PC-9 (cell line): ENCODE data around the gene SCAP. TPM values are rescaled to one million over a fixed set of nuclear protein-coding genes. Genes with fewer than 3 reads are reported as not detected.

Source experiments
- BruUV-seq: library from RNA; stranded (reverse); fragments of 400-500 nt; replicated peaks from 2 replicates; lab custom pipeline; 2021; lab: Mats Ljungman, UMichigan
- CTCF ChIA-PET: fragments of 300-600 bp; sonication (Branson Sonifier 250); formaldehyde crosslinking; loops from one replicate; lab custom pipeline; 2022; ENCODE audit warnings: antibody characterized with exemption; lab: Charles Lee
- POLR2A ChIA-PET: fragments of 300-600 bp; sonication (Branson Sonifier 250); formaldehyde crosslinking; loops from one replicate; lab custom pipeline; 2022; ENCODE audit warnings: antibody characterized with exemption; ENCODE audit not compliant: unreplicated experiment; lab: Charles Lee
- DNase-seq, 2 experiments: peaks; one replicate each; pipeline versions ENCODE4 v3.0.0 to v3.0.0-alpha.2; 2015 to 2022; ENCODE audit warnings: mixed read lengths in 1 of 2
- H2AFZ ChIP-seq: fragments of 200-600 bp; sonication (generic); 2 replicates; pipeline ENCODE4 v1.8.1; 2017; ENCODE audit warnings: antibody characterized with exemption
- H3F3A ChIP-seq: fragments of 200-600 bp; sonication (generic); 2 replicates; pipeline ENCODE4 v1.8.1; 2017; ENCODE audit warnings: antibody characterized with exemption, mild to moderate bottlenecking, low read depth; ENCODE audit not compliant: insufficient read depth
- H3K27ac ChIP-seq: fragments of 200-600 bp; sonication (generic); 2 replicates; pipeline ENCODE4 v1.6.1; 2016; ENCODE audit warnings: mixed run types
- H3K27me3 ChIP-seq: fragments of 200-600 bp; sonication (generic); 2 replicates; pipeline ENCODE4 v1.6.1; 2016; ENCODE audit warnings: low read depth, mixed run types; ENCODE audit not compliant: insufficient read depth
- H3K36me3 ChIP-seq: fragments of 200-600 bp; sonication (generic); 2 replicates; pipeline ENCODE4 v1.6.1; 2016; ENCODE audit warnings: low read depth, mixed run types
- H3K4me1 ChIP-seq: fragments of 200-600 bp; sonication (generic); replicated peaks from 2 replicates; pipeline ENCODE4 v1.6.1; 2016; ENCODE audit warnings: mixed run types; ENCODE audit not compliant: insufficient read depth
- H3K4me2 ChIP-seq: fragments of 200-600 bp; sonication (generic); 2 replicates; pipeline ENCODE4 v1.6.1; 2017; ENCODE audit warnings: mixed run types
- H3K4me3 ChIP-seq: fragments of 200-600 bp; sonication (generic); 2 replicates; pipeline ENCODE4 v1.6.1; 2016; ENCODE audit warnings: mixed run types
- H3K79me2 ChIP-seq: fragments of 200-600 bp; sonication (generic); 2 replicates; pipeline ENCODE4 v1.6.1; 2017; ENCODE audit warnings: low read depth, mixed run types
- H3K9me2 ChIP-seq: fragments of 200-600 bp; sonication (generic); 2 replicates; pipeline ENCODE4 v1.8.1; 2017; ENCODE audit warnings: mild to moderate bottlenecking; ENCODE audit not compliant: insufficient read depth
- H3K9me3 ChIP-seq: fragments of 200-600 bp; sonication (generic); 2 replicates; pipeline ENCODE4 v1.8.1; 2016; ENCODE audit warnings: low read depth; ENCODE audit not compliant: insufficient read depth
- H4K20me1 ChIP-seq: fragments of 200-600 bp; sonication (generic); 2 replicates; pipeline ENCODE4 v1.8.1; 2017; ENCODE audit not compliant: insufficient read depth
- CTCF ChIP-seq: fragments of 200-600 bp; sonication (generic); conservative IDR thresholded peaks from 2 replicates; pipeline ENCODE4 v1.6.1; 2017; ENCODE audit warnings: mixed run types, antibody characterized with exemption, mild to moderate bottlenecking, moderate library complexity
- EZH2 ChIP-seq: fragments of 200-600 bp; sonication (generic); IDR thresholded peaks from 2 replicates; pipeline ENCODE4 v1.8.0; 2017; ENCODE audit warnings: antibody characterized with exemption, low read depth
- intact Hi-C: fragments of 100-400 bp; cut with micrococcal nuclease; formaldehyde crosslinking; loops from one replicate; pipeline ENCODE4 v1.10.0; 2022; ENCODE audit not compliant: unreplicated experiment
- total RNA-seq: library from RNA; stranded (reverse); gene quantifications from 2 replicates; pipeline ENCODE4 v1.2.3, GENCODE V29; 2021

SCAP gene
- total RNA-seq, 1 experiment from 2014 or later = 71.5 TPM

- TF ChIP-seq CTCF = no peak
- no peak for TF ChIP-seq EZH2
- no TSS peak for BruUV-seq
- no peaks in the 10 kb centered on the region for H3K9me2 ChIP-seq
- no peaks in the 10 kb centered on the region for H3K9me3 ChIP-seq
- H3F3A ChIP-seq = no peaks in the 10 kb centered on the region
- peak overlapping the region; percentile 94 for H3K4me3 ChIP-seq
- peaks cover 6% of the 10 kb centered on the region; the same call in 1 of the 2 replicates for H3K4me1 ChIP-seq
- H3K27ac ChIP-seq = no peak overlapping the region
- no peaks in the 10 kb centered on the region for H3K36me3 ChIP-seq
- H2AFZ ChIP-seq = peak overlapping the region; percentile 90
- peaks cover 13% of the 10 kb centered on the region; the same call in 1 of the 2 replicates for H4K20me1 ChIP-seq
- H3K79me2 ChIP-seq = peaks cover 39% of the 10 kb centered on the region
- DNase-seq = no peak
- intact Hi-C loops = loop anchor here (1.0 kb wide), 1 partner anchor 55 kb away; no protein-coding TSS in a partner anchor
- ChIA-PET CTCF (interaction anchor here (0.6 to 1.8 kb wide), 2 partner anchors 55 to 558 kb away, joined by 4 to 7 read pairs; no protein-coding TSS in a partner anchor), POLR2A (interaction anchor here (0.6 kb wide), 1 partner anchor 103 kb away, joined by 3 read pairs; no protein-coding TSS in a partner anchor)
- peak overlapping the region; percentile 97 for H3K4me2 ChIP-seq
- H3K27me3 ChIP-seq = no peaks in the 10 kb centered on the region
Observed at GRCh38 chr3:47476330-47476626, 537 bp upstream of the SCAP start.

- TSS peak; percentile 53 for BruUV-seq
- H3K9me3 ChIP-seq = no peaks in the 10 kb centered on the region
- DNase-seq = peak in 1 of 2 experiments; percentile 46
Observed at GRCh38 chr3:47475029-47475569, 642 bp downstream of the SCAP start.

GRCh38 chr3:47473391-47473790 is 2.4 kb downstream of the SCAP start:
- POLR2A ChIA-PET = interaction anchor here (0.6 kb wide), 1 partner anchor 626 kb away, joined by 3 read pairs; no protein-coding TSS in a partner anchor
- Histone ChIP-seq H3F3A (no peaks in the 10 kb centered on the region), H2AFZ (no peak overlapping the region), H3K4me1 (peaks cover 6% of the 10 kb centered on the region; the same call in 1 of the 2 replicates), H3K9me2 (no peaks in the 10 kb centered on the region), H3K4me2 (0 out of 2 replicates have a peak overlapping the region, but pooled peaks have one; percentile 7), H4K20me1 (peaks cover 13% of the 10 kb centered on the region; the same call in 1 of the 2 replicates), H3K4me3 (no peak overlapping the region), H3K79me2 (peaks cover 65% of the 10 kb centered on the region), H3K36me3 (no peaks in the 10 kb centered on the region), H3K27me3 (no peaks in the 10 kb centered on the region), H3K27ac (no peak overlapping the region), H3K9me3 (no peaks in the 10 kb centered on the region)
- no peak for TF ChIP-seq CTCF
- TF ChIP-seq EZH2 = no peak
- DNase-seq = no peak
- intact Hi-C loops = no loop called here
- no TSS peak for BruUV-seq
- CTCF ChIA-PET = no interaction called here

More at GRCh38 chr3:47475029-47475569, 642 bp downstream of the SCAP start:
- intact Hi-C loops = no loop called here
- Histone ChIP-seq H2AFZ (peak overlapping the region; percentile 90), H4K20me1 (peaks cover 13% of the 10 kb centered on the region; the same call in 1 of the 2 replicates), H3K4me2 (peak overlapping the region; percentile 97), H3K4me1 (peaks cover 6% of the 10 kb centered on the region; the same call in 1 of the 2 replicates), H3K36me3 (no peaks in the 10 kb centered on the region), H3K79me2 (peaks cover 51% of the 10 kb centered on the region), H3K4me3 (peak overlapping the region; percentile 94), H3K27ac (peak overlapping the region; percentile 24; the same call in 1 of the 2 replicates), H3K9me2 (no peaks in the 10 kb centered on the region), H3F3A (no peaks in the 10 kb centered on the region), H3K27me3 (no peaks in the 10 kb centered on the region)
- ChIA-PET CTCF (interaction anchor here (0.7 to 1.8 kb wide), 2 partner anchors 54 to 488 kb away, joined by 7 to 8 read pairs; no protein-coding TSS in a partner anchor), POLR2A (interaction anchor here (0.6 to 0.8 kb wide), 2 partner anchors 521 to 556 kb away, joined by 4 to 11 read pairs; no protein-coding TSS in a partner anchor)
- TF ChIP-seq CTCF (no peak), EZH2 (no peak)
